GM19240 (cell line): ENCODE results near the gene RAB44.

ENCODE experiments used
- DNase-seq: peaks from one replicate; pipeline ENCODE4 v3.0.0; 2011; ENCODE audit warnings: low spot score; ENCODE audit not compliant: insufficient read length

The RAB44 gene

DNA sequence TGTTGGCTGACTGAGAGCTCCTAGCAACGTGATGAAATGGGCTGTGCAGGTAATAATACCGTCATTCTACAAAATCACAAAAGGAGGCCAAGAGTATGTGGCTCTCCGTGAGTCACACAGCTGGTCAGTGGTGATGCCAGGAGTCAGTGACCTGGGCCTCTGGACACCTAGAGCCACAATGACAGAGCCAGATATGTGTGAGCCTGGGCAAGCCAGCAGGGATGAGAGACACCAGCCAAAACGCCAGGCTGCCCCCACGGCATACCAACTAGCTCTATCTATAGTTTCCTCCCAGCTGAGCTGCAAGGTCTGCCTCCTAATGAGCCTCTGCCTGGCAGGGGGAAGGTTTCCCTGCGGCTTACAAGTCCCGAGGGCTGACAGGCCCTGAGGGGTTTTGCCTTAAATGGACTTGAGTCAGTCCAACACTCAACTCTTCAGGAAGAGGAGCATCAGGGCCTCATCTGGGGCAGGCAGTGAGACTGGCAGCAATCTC lies 71.6 kb downstream of the RAB44 start:
- no peak for DNase-seq

DNA sequence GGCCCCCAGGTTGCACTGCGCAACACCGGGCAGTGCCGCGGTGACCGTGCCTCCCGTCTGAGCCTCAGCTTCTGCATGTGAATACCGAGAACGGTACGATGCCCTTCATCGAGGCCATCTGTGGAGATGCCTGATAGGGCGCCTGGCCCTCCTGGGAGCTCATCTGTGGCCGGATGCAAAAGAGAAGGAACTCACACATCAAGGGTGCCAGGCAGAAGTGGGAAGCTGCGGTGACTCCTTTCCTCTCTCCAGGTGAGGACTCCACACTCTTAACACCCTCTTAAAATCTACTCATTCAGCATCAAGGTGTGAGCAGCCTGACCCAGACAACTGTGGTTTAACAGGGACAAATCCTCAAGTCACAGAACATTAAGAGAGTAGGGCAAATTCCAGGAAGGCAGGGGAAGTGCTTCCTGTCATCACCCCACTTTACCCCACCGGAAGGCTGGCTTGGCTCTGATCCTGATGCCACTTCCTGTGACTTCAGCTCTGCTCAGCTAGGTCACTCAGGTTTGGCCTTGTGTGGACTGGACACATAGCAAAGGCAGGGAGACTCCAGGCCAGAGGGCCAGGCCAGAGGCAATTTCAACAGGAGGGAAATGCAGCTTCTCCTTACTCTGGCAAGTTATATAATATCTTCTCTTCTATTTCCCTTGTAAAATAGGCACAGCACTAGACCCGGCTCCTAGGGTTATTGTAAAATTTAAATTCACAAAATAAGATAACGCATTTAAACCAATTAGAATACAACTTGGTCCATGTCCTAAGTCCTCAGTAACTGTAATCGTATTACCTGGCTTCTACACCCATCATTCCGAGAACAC lies 72.3 kb downstream of the RAB44 start:
- DNase-seq: no peak

DNA sequence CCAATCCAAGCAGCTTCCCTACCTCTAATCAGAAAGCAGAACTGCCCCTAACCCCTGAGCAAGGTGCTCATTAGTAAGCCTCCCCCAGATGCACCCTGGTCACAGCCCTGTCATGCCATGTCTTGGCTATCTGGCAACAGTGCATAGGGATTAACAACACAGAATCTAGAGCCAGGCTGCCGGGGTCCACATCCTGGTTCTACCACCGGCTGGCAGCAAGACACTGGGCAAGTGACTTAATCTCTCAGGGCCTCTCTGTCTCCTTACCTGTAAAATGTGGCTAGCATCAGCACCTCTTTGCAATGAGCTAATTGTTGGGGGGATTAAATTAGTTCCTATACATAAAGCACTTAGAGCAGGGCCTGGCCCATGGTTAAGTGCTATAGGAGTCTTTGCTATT lies 73.5 kb downstream of the RAB44 start:
- DNase-seq: no peak

DNA sequence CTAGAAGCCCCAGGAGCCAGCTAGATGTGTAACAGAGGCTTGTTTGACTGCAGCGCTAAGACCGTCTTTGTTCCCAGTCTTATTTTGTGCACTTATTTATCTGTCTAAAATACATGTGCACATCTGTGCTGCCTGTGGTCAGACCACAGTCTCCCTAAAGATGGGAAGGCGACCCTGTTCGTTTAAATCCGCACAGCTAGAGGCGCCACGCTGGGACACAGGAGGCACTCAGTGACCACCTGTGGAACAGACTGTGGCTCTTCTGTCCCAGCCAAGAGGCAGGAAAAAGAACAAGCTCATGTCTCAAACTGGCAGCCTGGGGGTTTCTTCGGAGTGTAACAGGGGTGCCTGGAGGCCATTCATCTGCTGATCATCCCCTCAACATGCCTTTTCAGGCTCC lies 74.8 kb downstream of the RAB44 start:
- no peak for DNase-seq

DNA sequence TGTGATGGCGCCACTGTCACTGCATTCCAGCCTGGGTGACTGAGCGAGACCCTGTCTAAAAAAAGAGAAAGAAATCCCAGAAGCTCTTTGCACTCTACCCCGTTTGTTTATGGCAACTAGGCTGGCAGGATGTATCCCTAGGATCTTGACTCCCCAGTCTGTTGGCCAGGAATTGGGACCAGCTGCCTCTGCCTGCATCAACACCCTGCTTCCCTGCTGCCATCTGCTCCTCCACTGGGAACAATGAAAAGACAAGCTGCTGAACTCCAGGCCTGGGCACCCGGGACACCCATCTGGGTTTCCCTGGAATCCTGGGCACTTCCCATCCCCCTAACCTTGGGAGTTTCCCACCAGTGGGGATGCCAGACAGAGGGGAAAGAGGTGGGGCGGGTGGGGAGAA lies 76.7 kb downstream of the RAB44 start:
- DNase-seq: no peak

DNA sequence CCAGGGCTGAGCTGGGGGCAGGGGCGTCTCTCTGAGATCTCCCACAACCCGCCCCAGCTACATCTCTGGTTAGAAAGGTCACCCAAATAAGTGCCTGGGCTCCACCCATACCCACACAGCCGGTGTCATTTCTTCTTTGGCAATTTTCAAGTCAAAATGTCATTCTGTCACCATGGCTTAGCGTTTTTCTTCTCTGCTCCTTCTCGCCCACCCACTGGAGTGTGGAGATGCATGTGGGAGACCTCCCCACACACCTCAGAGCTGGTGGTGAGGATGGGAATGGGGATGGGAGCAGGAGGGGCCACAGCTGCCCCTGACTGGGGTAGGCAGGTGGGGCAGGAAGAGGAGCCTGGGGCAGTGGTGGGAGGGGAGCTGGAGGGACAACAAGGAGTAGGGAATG lies 78.5 kb downstream of the RAB44 start:
- no peak for DNase-seq

DNA sequence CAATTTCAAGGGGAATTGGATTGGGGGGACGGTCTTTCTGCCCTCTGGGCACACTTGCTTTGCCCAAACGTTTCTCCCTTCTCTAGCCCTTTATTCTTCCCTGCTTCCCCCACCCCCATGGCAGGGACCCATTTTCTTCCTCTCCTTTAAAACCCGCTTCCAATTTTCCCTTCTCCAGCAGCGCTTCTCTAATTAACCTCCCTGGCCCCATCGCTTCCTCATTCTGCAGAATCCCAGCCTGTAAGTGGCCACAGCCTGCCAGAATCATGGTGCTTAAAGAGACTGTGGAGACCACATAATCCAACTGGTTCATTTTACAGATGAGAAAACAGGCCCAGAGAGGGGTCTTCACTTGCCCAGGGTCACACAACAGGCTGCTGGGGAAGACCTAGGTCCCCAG lies 80.2 kb downstream of the RAB44 start:
- DNase-seq: no peak

DNA sequence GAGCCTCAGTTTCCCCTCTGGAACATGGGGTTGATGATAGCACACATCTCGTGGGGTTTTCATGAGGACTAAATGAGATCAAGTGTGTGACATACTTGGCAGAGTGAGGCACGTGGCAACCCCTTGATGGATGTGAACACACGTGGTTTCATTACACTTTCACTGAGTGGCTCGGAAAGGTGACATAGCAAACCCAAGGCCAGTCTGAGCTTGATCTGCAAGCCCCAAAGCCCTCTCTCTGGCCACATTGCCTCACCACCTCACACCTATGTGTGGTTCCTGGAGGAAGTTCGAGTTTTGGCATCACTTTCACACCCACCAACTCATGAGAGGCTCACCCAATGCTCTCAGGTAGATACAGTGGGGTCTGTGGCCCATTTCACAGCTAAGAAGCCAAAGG lies 81.6 kb downstream of the RAB44 start:
- DNase-seq: no peak

DNA sequence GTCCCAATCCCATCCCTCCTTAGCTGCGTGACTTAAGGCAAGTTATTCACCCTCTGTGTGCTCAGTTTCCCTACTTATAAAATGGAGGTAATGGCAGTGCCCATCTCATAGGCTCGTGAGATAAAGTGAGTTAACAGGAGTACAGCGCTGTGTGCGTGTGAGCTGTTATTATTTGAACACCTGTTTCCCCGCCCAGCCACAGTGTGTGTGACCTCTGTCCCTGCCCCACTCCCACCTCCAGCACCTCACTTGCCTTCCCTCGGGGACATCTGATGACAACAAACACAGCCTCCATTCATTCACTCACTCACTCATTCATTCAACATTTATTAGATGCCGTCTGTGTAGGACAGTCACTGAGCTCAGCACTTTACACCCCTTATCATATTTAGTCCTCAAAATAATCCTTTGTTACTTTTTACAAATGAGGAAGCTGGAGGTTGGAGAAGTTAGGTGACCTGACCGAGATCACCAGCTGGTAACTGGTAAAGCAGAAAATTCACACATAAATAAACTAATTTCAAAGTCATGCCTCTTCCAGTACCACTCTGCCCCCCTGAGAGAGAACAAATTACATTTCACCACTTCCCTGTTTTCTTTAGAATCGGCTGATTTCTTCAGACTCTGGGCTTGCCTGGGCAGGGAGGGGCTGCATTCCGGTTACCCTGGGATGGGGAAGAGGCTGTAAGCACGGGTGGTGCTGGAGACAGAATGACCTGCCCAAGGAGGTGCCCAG lies 83.0 kb downstream of the RAB44 start:
- DNase-seq: no peak

DNA sequence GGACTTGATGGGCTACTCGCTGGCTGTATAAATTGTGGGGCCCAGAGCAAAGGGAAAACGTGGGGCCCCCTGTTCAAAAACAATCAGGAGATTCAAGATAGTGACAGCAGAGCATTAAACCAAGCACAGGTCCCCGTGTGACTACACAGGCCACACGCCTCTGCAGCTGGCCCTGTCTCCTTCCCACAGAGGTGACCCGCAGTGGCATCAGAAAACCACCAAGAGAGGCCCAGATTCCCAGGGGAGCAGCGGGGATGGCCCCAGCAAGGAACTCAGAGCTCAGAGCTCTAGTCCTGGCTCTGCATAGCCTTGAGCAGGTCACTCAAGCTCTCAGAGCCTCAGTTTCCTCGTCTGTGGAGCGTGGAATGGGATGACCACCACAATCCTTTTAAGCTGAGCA lies 84.0 kb downstream of the RAB44 start:
- DNase-seq: no peak
